CD4-positive, alpha-beta T cell treated with Interleukin-17A for 4 hours (primary cell): ENCODE data around the gene DCUN1D2.

Experiments used
- DNase-seq: peaks from one replicate; pipeline ENCODE4 v3.0.0-alpha.2; 2020; ENCODE audit warnings: mixed read lengths

The DCUN1D2 gene

GRCh38 chr13:113420833-113421600 is 69.5 kb downstream of the DCUN1D2 start:
- no peak for DNase-seq

- DNase-seq = no peak
Measured at GRCh38 chr13:113420232-113420631, 70.3 kb downstream of the DCUN1D2 start.

- DNase-seq = no peak
Measured at GRCh38 chr13:113419531-113420193, 70.8 kb downstream of the DCUN1D2 start.

- no peak for DNase-seq
Measured at GRCh38 chr13:113418722-113419049, 71.8 kb downstream of the DCUN1D2 start.

- DNase-seq = no peak
Measured at GRCh38 chr13:113417836-113418721, 72.4 kb downstream of the DCUN1D2 start.

- DNase-seq = no peak
Measured at GRCh38 chr13:113417008-113417751, 73.3 kb downstream of the DCUN1D2 start.

- no peak for DNase-seq
Measured at GRCh38 chr13:113415825-113416224, 74.7 kb downstream of the DCUN1D2 start.

- no peak for DNase-seq
Measured at GRCh38 chr13:113415032-113415431, 75.5 kb downstream of the DCUN1D2 start.

- DNase-seq = no peak
Measured at GRCh38 chr13:113414335-113414734, 76.2 kb downstream of the DCUN1D2 start.

- DNase-seq = no peak
Measured at GRCh38 chr13:113413898-113414282, 76.6 kb downstream of the DCUN1D2 start.

GRCh38 chr13:113413178-113413897 is 77.2 kb downstream of the DCUN1D2 start:
- no peak for DNase-seq

GRCh38 chr13:113412440-113412839 is 78.1 kb downstream of the DCUN1D2 start:
- no peak for DNase-seq

GRCh38 chr13:113411216-113412023 is 79.1 kb downstream of the DCUN1D2 start:
- DNase-seq = no peak

GRCh38 chr13:113410472-113411201 is 79.9 kb downstream of the DCUN1D2 start:
- no peak for DNase-seq

- DNase-seq = no peak
Measured at GRCh38 chr13:113408562-113408961, 81.9 kb downstream of the DCUN1D2 start.

- no peak for DNase-seq
Measured at GRCh38 chr13:113407531-113408393, 82.7 kb downstream of the DCUN1D2 start.

GRCh38 chr13:113407103-113407530 is 83.4 kb downstream of the DCUN1D2 start:
- DNase-seq = no peak

- DNase-seq = no peak
Measured at GRCh38 chr13:113406321-113407102, 84.0 kb downstream of the DCUN1D2 start.
